ENCODE data around the gene ATP10D. TPM values are rescaled to one million over a fixed set of nuclear protein-coding genes. Genes with fewer than 3 reads are reported as not detected.

ATP10D gene
- total RNA-seq, 1 donor from 2014 or later = 7.5 TPM

- intact Hi-C loops (cut with DNase I) = no loop called here
- DNase-seq (no peak), ATAC-seq (ENCODE audit: poor library complexity) (no peak)
Measured at GRCh38 chr4:47631161-47631560, 146.1 kb downstream of the ATP10D start.

DNA sequence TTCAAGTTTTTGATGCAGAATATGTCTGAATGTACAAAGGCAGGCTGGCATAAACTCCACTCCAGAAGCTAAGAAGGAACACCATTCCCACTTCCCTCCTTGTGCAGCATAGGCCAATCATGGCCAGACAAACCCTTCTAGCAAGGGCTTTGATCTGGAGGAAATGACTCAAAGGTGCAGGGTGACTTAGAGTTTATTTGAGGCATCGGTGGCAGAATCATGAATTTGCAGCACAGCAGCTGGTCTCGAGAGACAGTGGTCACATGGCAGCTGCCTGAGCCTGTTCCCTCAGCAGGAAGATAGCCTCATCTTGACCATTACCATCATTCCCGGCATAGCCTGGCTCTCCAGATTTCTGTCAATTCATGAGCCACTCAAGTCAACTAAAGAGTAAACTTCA is 154.5 kb downstream of the ATP10D start:
- intact Hi-C loops (cut with DNase I) = no loop called here
- DNase-seq (no peak), ATAC-seq (ENCODE audit: poor library complexity) (no peak)

DNA sequence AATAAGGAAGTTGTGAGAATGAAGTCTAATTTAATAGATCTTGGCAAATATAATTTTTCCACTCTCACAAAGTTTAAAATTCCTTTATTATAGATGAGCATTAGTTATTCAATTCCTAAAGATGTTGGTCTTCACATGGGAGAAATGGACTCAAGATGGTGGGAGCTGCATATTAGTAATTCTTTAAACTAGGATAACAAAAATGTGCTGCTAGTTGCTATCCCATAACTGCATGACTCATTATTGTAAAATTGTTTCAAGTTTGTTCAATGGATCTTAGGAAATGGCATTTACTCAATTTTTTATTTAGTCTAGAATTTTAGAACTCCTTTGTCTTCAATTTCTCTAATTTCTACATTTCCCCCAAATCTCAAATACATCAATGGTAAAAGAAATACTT is 155.8 kb downstream of the ATP10D start:
- DNase-seq (no peak), ATAC-seq (ENCODE audit: poor library complexity) (no peak)
- intact Hi-C loops (cut with DNase I) = no loop called here

- DNase-seq (no peak), ATAC-seq (ENCODE audit: poor library complexity) (no peak)
- intact Hi-C loops (cut with DNase I) = no loop called here
Measured at GRCh38 chr4:47641755-47642154, 156.7 kb downstream of the ATP10D start.

DNA sequence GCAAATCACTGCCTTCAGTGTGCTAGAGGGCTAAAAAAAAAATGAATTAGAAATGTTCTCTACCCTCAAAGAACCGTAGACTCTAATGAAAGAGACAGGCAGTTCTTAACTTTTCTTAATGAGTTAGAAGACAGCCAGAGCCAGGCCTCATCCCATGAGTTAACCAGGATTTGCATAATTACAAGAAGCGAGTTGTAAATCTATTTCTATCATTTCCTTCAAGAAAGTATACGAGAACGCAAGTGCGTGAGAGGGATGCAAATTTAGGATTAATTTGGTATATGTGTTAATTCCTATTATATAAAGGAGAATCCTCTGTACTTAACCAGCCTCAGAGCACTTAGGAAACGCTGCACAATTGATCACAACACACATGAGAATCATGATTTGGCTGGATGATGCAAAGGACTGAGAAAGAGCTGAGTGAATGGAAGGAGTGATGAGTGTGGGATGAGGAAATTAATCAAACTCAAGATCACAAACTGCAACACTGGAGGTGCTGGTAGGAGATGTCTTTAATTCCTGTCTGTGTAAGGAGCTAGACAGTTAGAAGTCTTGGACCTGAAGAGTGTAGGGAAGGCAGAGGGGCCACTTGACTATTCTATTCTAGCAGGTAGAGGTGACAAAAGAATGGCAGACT is 157.2 kb downstream of the ATP10D start:
- ATAC-seq (ENCODE audit: poor library complexity) (no peak), DNase-seq (no peak)
- intact Hi-C loops (cut with DNase I) = no loop called here

Other genes with a start within 250 kb of the ATP10D start
- 13.1 TPM for gene COMMD8, start 21.6 kb upstream of the ATP10D start, total RNA-seq

All from Right ventricle myocardium superior (tissue), 1 donor.